Ishikawa (cell line): Measurements from ENCODE around the gene C12orf75.

Source experiments
- CEBPB ChIP-seq: IDR thresholded peaks from 2 replicates; pipeline ENCODE4 v1.6.1; 2012
- CREB1 ChIP-seq: IDR thresholded peaks from 2 replicates; pipeline ENCODE4 v1.6.1; 2012; ENCODE audit warnings: low read depth
- EGR1 ChIP-seq: IDR thresholded peaks from 2 replicates; pipeline ENCODE4 v1.6.1; 2012
- EP300 ChIP-seq: IDR thresholded peaks from 2 replicates; pipeline ENCODE4 v1.6.1; 2012; ENCODE audit warnings: borderline replicate concordance
- FOXM1 ChIP-seq: IDR thresholded peaks from 2 replicates; pipeline ENCODE4 v1.6.1; 2012; ENCODE audit warnings: low read depth, borderline replicate concordance
- MAX ChIP-seq: IDR thresholded peaks from 2 replicates; pipeline ENCODE4 v1.6.1; 2012
- NFIC ChIP-seq: IDR thresholded peaks from 2 replicates; pipeline ENCODE4 v1.6.1; 2012
- RAD21 ChIP-seq: IDR thresholded peaks from 2 replicates; pipeline ENCODE4 v1.6.1; 2012; ENCODE audit warnings: low read depth
- REST ChIP-seq: IDR thresholded peaks from 2 replicates; pipeline ENCODE4 v1.6.1; 2012; ENCODE audit warnings: low read depth, mild to moderate bottlenecking
- TAF1 ChIP-seq: IDR thresholded peaks from 2 replicates; pipeline ENCODE4 v1.6.1; 2012; ENCODE audit warnings: low read depth, mild to moderate bottlenecking
- TCF12 ChIP-seq: IDR thresholded peaks from 2 replicates; pipeline ENCODE4 v1.6.1; 2012; ENCODE audit warnings: low read depth
- TEAD4 ChIP-seq: IDR thresholded peaks from 2 replicates; pipeline ENCODE4 v1.6.1; 2012
- YY1 ChIP-seq: IDR thresholded peaks from 2 replicates; pipeline ENCODE4 v1.6.1; 2012; ENCODE audit warnings: low read depth
- ZBTB7A ChIP-seq: IDR thresholded peaks from 2 replicates; pipeline ENCODE4 v1.6.1; 2012; ENCODE audit warnings: low read depth
- TF ChIP-seq, protein P1 (sequence below): IDR thresholded peaks from 2 replicates; pipeline ENCODE4 v1.6.1; 2012

C12orf75 gene

DNA sequence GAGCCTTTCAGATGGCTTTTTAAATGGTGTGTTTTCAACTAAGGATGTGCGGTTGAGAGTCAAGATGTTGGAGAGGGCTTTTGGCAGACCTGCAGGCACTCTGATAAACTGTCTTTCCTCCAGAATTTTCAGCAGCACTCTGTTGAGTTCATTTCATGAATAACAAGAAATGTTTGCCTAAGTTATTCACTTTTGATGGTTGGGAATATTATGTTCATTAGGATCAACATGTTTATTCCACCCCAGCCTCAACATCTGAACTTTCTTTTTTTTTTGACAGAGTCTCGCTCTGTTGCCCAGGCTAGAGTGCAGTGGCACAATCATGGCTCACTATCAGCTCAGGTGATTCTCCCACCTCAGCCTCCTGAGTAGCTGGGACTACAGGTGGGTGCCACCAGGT lies 68.4 kb downstream of the C12orf75 start:
- TF ChIP-seq TAF1 = no peak
- TF ChIP-seq REST = no peak
- TF ChIP-seq YY1 = no peak
- no peak for TF ChIP-seq MAX
- no peak for TF ChIP-seq ZBTB7A
- TF ChIP-seq RAD21 = no peak
- TF ChIP-seq FOXM1 = no peak
- no peak for TF ChIP-seq TEAD4
- no peak for TF ChIP-seq CREB1
- no peak for TF ChIP-seq EP300
- TF ChIP-seq TCF12 = no peak
- TF ChIP-seq, protein P1, sequence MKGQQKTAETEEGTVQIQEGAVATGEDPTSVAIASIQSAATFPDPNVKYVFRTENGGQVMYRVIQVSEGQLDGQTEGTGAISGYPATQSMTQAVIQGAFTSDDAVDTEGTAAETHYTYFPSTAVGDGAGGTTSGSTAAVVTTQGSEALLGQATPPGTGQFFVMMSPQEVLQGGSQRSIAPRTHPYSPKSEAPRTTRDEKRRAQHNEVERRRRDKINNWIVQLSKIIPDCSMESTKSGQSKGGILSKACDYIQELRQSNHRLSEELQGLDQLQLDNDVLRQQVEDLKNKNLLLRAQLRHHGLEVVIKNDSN = no peak
- TF ChIP-seq EGR1 = no peak
- no peak for TF ChIP-seq CEBPB
- no peak for TF ChIP-seq NFIC

DNA sequence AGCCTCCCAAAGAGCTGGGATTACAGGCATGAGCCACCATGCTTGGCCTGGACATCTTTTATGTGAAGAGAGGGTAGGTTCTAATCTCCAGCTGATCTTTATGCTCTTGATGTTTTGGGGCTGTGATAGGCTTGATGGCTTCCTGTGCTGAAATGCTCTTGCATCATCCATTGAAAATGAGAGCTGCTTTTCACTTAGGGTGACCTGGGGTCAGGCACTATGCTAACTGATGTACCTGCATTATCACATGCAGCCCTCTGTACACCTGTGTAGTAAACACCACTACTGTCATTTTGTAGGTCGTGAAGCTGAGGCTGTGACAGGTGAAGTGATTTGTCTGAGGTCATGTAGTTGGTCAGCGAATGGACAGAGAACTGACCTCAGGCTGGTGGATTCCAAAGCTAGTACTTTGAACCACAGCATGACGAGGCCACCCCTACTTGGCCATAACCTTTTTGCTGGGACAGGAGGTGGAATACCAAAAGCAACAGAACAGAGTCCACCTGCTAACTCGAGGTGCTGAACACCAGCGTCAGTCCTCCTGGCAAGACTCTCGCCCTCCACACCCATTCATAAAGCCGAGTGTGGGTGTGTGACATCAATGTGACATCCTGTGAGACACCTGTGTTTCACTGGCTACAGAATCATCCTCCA lies 69.1 kb downstream of the C12orf75 start:
- TF ChIP-seq CREB1 (no peak), EGR1 (no peak), TAF1 (no peak), RAD21 (no peak), NFIC (no peak), TCF12 (no peak), MAX (no peak), REST (no peak), ZBTB7A (no peak), CEBPB (no peak), YY1 (no peak), TEAD4 (no peak), FOXM1 (no peak), EP300 (no peak)
- TF ChIP-seq, protein P1 = no peak

DNA sequence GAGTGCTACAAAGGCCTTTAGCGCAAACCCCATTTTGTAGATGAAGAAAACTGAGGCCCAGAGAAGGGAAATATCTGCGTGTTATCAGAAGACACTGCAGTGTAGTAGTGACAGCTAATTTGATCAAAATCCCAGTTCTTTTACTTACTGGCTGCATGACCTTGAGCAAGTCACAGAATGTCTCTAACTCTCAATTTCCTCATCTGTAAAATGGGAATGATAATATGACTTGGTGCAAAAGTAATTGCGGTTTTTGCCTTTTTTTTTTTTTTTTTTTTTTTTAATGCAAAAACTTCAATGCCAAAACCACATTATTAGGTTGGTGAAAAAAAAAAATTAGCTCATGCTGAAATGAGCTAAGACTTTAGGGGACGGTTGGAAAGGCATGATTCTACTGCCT lies 69.7 kb downstream of the C12orf75 start:
- no peak for TF ChIP-seq ZBTB7A
- no peak for TF ChIP-seq FOXM1
- TF ChIP-seq RAD21 = no peak
- no peak for TF ChIP-seq EGR1
- no peak for TF ChIP-seq REST
- TF ChIP-seq CEBPB = no peak
- TF ChIP-seq EP300 = no peak
- TF ChIP-seq YY1 = no peak
- TF ChIP-seq TCF12 = no peak
- TF ChIP-seq CREB1 = no peak

- TF ChIP-seq CEBPB (no peak), ZBTB7A (no peak), CREB1 (no peak), TEAD4 (no peak), TAF1 (no peak), FOXM1 (no peak), EGR1 (no peak), NFIC (no peak), TCF12 (no peak), MAX (no peak), RAD21 (no peak), YY1 (no peak), REST (no peak)
- TF ChIP-seq, protein P1 = no peak
Observed at GRCh38 chr12:105401198-105401597, 70.7 kb downstream of the C12orf75 start.
